Aortic smooth muscle cell (primary cell): ENCODE data around the gene OR6B1. TPM values are rescaled to one million over a fixed set of nuclear protein-coding genes. Genes with fewer than 3 reads are reported as not detected.

Experiments used
- total RNA-seq: library from RNA; depleted of rRNA; stranded (reverse); fragments of >200 nt; gene quantifications from 2 replicates; pipeline ENCODE4 v1.2.3, GENCODE V29; 2014

The OR6B1 gene
- total RNA-seq, result not detected in 2 replicates

DNA sequence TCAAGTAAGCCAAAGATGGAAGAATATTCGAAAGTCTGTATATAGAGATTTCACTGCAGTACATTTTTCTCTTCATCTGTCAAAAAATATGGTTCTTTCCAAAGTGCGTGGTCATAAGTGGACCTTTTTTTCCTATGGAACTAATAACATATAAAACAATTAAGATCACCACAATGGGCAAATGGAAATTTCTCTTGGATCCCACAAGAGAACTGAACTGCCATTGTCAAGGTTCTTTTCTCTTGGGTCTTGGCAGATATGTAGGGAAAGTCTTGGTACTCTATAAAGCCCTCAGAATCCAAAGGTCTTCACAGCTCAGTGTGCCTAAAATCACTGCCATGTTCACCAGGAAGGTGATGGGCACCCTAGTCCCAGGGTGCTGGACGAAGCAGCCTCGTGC, at the start of gene OR6B1:
Gene OR6B1, plus strand, starts transcription at position 301 of the 400 bp plus-strand sequence. CDS start 3,677 bp downstream, outside the sequence.

DNA sequence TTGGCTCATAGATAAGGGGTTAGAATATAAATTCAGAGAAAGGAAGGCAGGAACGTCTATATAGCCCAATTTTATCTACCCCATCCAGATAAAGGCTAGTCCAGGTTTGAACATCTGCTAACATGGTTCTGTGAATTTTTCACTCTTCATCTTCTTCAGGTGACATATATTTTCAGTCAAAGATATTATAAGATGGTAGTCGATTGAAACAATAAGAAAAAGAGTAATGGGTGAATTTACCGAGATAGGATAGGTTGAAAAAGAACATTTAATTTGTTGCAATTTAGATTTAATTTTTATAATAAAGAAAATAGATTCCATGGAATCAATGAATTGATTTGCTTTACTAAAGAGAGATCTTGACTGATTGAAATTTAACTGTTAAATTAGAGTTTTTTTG, 45.6 kb upstream of the OR6B1 start, which contains the start of gene OR2F1:
Gene OR2F1, plus strand, starts transcription at position 301 of the 400 bp plus-strand sequence. CDS start 5,127 bp downstream, outside the sequence.

DNA sequence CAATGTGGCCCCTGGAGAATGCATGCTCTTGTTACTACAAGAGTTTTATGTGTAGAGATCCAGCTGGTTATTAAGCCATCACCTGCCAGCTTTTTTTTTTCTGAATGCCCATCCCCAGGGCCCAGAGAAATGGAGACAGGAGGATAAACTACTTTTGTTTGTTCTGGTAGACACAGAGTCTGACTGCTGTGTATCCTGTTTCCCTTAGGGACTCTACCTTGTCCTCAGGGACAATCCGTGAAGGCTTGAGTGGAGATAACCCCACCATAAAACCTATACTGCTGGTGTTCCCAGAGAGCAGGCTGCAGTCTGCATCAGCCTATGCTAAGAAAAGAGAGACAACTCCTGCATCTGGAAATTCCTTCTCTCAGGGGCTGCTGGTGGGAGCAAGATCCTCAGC, 48.5 kb downstream of the OR6B1 start, which contains the start of gene OR2A5:
Gene OR2A5, plus strand, starts transcription at position 301 of the 400 bp plus-strand sequence. CDS start 1,454 bp downstream, outside the sequence.

Other genes starting within 250 kb of the OR6B1 start
- 0.13 and 0.62 TPM in 2 replicates for gene CTAGE6, start 242.6 kb upstream of the OR6B1 start, total RNA-seq
- gene TCAF1, start 98.1 kb upstream of the OR6B1 start, total RNA-seq, result 51.2 and 66.7 TPM in 2 replicates
- gene OR2F2, start 65.1 kb upstream of the OR6B1 start, total RNA-seq, result not detected in 2 replicates
- not detected in 2 replicates for gene OR2F1, start 45.5 kb upstream of the OR6B1 start, total RNA-seq
- not detected in 2 replicates for gene OR2A5, start 48.6 kb downstream of the OR6B1 start, total RNA-seq
- gene OR2A25, start 69.5 kb downstream of the OR6B1 start, total RNA-seq, result not detected in 2 replicates
- gene OR2A12, start 86.0 kb downstream of the OR6B1 start, total RNA-seq, result not detected in 2 replicates
- gene OR2A2, start 109.3 kb downstream of the OR6B1 start, total RNA-seq, result not detected in 2 replicates
- not detected in 2 replicates for gene OR2A14, start 122.9 kb downstream of the OR6B1 start, total RNA-seq
- gene CTAGE4, start 183.1 kb downstream of the OR6B1 start, total RNA-seq, result 0.37 and 0.66 TPM in 2 replicates
- gene ARHGEF35, start 195.5 kb downstream of the OR6B1 start, total RNA-seq, result 2.0 and 3.0 TPM in 2 replicates
- gene OR2A42, start 239.3 kb downstream of the OR6B1 start, total RNA-seq, result 0.06 TPM in 1 of 2 replicates, not detected in the other